ENCODE measurements around the gene STK32A. TPM values are rescaled to one million over a fixed set of nuclear protein-coding genes. Genes with fewer than 3 reads are reported as not detected.

Gene STK32A
- total RNA-seq, 1 experiment from 2014 or later: not detected

DNA sequence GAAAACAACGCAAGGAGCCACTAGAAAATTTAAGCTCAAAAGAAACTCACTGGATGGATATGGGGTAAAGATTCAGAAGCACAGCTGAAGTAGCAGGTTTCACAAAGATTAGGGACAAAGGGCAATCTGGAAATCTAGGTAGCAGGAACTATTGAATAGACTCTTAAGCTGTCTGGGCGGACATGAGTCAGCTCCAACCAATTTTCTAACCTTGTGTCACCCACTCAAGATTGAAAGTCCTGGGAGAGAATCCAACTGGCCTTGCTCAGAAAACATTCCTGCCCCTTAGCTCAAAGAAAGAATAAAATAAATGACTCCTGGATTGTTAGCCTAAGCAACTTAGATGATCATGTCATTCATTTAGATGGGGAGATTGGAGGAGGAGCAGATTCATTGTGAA is 69.2 kb downstream of the STK32A start:
- POLR2A ChIA-PET: no interaction called here

DNA sequence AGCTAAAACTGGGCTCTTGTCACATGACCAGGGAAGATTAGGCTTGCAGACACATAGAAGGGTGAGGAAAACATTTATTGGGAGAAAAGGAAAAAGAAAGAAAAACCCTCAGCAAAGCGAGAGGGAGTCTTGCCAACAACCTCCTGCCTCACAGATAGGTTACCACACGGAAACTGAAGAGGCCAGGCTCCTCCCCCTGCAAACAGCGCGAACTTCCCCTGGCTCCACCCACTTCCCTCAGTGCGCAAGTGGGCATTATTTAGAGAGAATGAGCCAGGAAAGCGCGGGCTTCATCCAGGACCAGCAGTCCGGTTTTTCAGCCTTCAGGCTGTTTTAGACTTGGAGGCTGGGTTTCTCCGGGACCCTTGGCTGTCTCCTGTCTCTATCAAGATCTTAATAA is 70.3 kb downstream of the STK32A start:
- CTCF ChIA-PET: no interaction called here
- no peak overlapping the region for H3K27ac ChIP-seq (ENCODE audit: low read length)
- no peak for TF ChIP-seq POLR2AphosphoS5 (IDR thresholded peaks at IDR 0.05; ENCODE audit: low read depth, low read length)
- TF ChIP-seq SIN3A (IDR thresholded peaks at IDR 0.05; ENCODE audit: borderline replicate concordance, insufficient read depth, low read depth, low read length): no peak
- TF ChIP-seq, protein P1, sequence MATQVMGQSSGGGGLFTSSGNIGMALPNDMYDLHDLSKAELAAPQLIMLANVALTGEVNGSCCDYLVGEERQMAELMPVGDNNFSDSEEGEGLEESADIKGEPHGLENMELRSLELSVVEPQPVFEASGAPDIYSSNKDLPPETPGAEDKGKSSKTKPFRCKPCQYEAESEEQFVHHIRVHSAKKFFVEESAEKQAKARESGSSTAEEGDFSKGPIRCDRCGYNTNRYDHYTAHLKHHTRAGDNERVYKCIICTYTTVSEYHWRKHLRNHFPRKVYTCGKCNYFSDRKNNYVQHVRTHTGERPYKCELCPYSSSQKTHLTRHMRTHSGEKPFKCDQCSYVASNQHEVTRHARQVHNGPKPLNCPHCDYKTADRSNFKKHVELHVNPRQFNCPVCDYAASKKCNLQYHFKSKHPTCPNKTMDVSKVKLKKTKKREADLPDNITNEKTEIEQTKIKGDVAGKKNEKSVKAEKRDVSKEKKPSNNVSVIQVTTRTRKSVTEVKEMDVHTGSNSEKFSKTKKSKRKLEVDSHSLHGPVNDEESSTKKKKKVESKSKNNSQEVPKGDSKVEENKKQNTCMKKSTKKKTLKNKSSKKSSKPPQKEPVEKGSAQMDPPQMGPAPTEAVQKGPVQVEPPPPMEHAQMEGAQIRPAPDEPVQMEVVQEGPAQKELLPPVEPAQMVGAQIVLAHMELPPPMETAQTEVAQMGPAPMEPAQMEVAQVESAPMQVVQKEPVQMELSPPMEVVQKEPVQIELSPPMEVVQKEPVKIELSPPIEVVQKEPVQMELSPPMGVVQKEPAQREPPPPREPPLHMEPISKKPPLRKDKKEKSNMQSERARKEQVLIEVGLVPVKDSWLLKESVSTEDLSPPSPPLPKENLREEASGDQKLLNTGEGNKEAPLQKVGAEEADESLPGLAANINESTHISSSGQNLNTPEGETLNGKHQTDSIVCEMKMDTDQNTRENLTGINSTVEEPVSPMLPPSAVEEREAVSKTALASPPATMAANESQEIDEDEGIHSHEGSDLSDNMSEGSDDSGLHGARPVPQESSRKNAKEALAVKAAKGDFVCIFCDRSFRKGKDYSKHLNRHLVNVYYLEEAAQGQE (IDR thresholded peaks at IDR 0.05; ENCODE audit: insufficient read depth in 1 of 2, low read depth in 2 of 2, low read length in 1 of 2): no peak
- TF ChIP-seq TCF7L2 (IDR thresholded peaks at IDR 0.05; ENCODE audit: low read depth, low read length): no peak
- TF ChIP-seq, protein P2, sequence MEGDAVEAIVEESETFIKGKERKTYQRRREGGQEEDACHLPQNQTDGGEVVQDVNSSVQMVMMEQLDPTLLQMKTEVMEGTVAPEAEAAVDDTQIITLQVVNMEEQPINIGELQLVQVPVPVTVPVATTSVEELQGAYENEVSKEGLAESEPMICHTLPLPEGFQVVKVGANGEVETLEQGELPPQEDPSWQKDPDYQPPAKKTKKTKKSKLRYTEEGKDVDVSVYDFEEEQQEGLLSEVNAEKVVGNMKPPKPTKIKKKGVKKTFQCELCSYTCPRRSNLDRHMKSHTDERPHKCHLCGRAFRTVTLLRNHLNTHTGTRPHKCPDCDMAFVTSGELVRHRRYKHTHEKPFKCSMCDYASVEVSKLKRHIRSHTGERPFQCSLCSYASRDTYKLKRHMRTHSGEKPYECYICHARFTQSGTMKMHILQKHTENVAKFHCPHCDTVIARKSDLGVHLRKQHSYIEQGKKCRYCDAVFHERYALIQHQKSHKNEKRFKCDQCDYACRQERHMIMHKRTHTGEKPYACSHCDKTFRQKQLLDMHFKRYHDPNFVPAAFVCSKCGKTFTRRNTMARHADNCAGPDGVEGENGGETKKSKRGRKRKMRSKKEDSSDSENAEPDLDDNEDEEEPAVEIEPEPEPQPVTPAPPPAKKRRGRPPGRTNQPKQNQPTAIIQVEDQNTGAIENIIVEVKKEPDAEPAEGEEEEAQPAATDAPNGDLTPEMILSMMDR (IDR thresholded peaks at IDR 0.05): no peak
- DNase-seq (ENCODE audit: low read depth, low spot score): no peak
- in situ Hi-C loops (cut with HindIII; ENCODE audit: low pct_unique_long_range_greater_than_20kb, low sequenced_read_pairs) (no loop called here), intact Hi-C loops (cut with micrococcal nuclease; ENCODE audit: unreplicated experiment) (no loop called here)
- peaks cover 3% of the 10 kb centered on the region for H3K4me1 ChIP-seq (ENCODE audit: control insufficient read depth, insufficient read depth, low read length)
- POLR2A ChIA-PET: no interaction called here
- H3K27me3 ChIP-seq (ENCODE audit: control insufficient read depth, insufficient read depth, low read length): no peaks in the 10 kb centered on the region
- no peak for ATAC-seq
- no peak overlapping the region for H3K4me3 ChIP-seq (ENCODE audit: low read depth in 2 of 2, low read length in 2 of 2)
- H3K9me3 ChIP-seq (ENCODE audit: control insufficient read depth, insufficient read depth, low read depth, low read length): no peaks in the 10 kb centered on the region
- no peaks in the 10 kb centered on the region for H3K36me3 ChIP-seq (ENCODE audit: control insufficient read depth, insufficient read depth, low read length)
- BruUV-seq (replicated peaks): no TSS peak

More for the DNA sequence above, 69.2 kb downstream of the STK32A start:
- no peak for TF ChIP-seq SIN3A (IDR thresholded peaks at IDR 0.05; ENCODE audit: borderline replicate concordance, insufficient read depth, low read depth, low read length)
- TF ChIP-seq, protein P2 (IDR thresholded peaks at IDR 0.05): no peak
- TF ChIP-seq TCF7L2 (IDR thresholded peaks at IDR 0.05; ENCODE audit: low read depth, low read length): no peak
- TF ChIP-seq POLR2AphosphoS5 (IDR thresholded peaks at IDR 0.05; ENCODE audit: low read depth, low read length): no peak
- TF ChIP-seq, protein P1 (IDR thresholded peaks at IDR 0.05; ENCODE audit: insufficient read depth in 1 of 2, low read depth in 2 of 2, low read length in 1 of 2): no peak
- DNase-seq (ENCODE audit: low read depth, low spot score): no peak
- H3K4me1 ChIP-seq (ENCODE audit: control insufficient read depth, insufficient read depth, low read length): no peaks in the 10 kb centered on the region
- ATAC-seq: no peak
- no peaks in the 10 kb centered on the region for H3K27me3 ChIP-seq (ENCODE audit: control insufficient read depth, insufficient read depth, low read length)
- CTCF ChIA-PET: no interaction called here
- H3K9me3 ChIP-seq (ENCODE audit: control insufficient read depth, insufficient read depth, low read depth, low read length): no peaks in the 10 kb centered on the region
- intact Hi-C loops (cut with micrococcal nuclease; ENCODE audit: unreplicated experiment) (no loop called here), in situ Hi-C loops (cut with HindIII; ENCODE audit: low pct_unique_long_range_greater_than_20kb, low sequenced_read_pairs) (no loop called here)
- H3K4me3 ChIP-seq (ENCODE audit: low read depth in 2 of 2, low read length in 2 of 2): no peak overlapping the region
- H3K27ac ChIP-seq (ENCODE audit: low read length): no peak overlapping the region
- no TSS peak for BruUV-seq (replicated peaks)
- no peaks in the 10 kb centered on the region for H3K36me3 ChIP-seq (ENCODE audit: control insufficient read depth, insufficient read depth, low read length)
